ENCODE measurements around the gene ZFHX2. TPM values are rescaled to one million over a fixed set of nuclear protein-coding genes. Genes with fewer than 3 reads are reported as not detected.

The ZFHX2 gene
- total and polyA plus RNA-seq, 2 of the 13 experiments (the other 11 are each of a cell fraction or from before 2014, with no cell fraction given), result 0.17 to 0.44 TPM

GRCh38 chr14:23556700-23557440 lies 5.3 kb upstream of the ZFHX2 start (continued):
- TF ChIP-seq ZNF607 (CRISPR knock-in tag; IDR thresholded peaks at IDR 0.05; ENCODE audit: borderline replicate concordance) (no peak), AHR (CRISPR knock-in tag; IDR thresholded peaks at IDR 0.05) (no peak), ZNF431 (CRISPR knock-in tag; IDR thresholded peaks at IDR 0.05; ENCODE audit: borderline replicate concordance, low read depth) (no peak), ZNF616 (CRISPR knock-in tag; IDR thresholded peaks at IDR 0.05; ENCODE audit: low read depth) (no peak), ARID2 (CRISPR knock-in tag; IDR thresholded peaks at IDR 0.05; ENCODE audit: borderline replicate concordance) (no peak), HINFP (CRISPR knock-in tag; IDR thresholded peaks at IDR 0.05; ENCODE audit: low read depth) (no peak), MLXIP (CRISPR knock-in tag; IDR thresholded peaks at IDR 0.05; ENCODE audit: borderline replicate concordance) (no peak), TOPORS (CRISPR knock-in tag; IDR thresholded peaks at IDR 0.05) (no peak), ZNF12 (CRISPR knock-in tag; IDR thresholded peaks at IDR 0.05) (no peak; the same call in 1 of the 2 replicates), NCOA1 (CRISPR knock-in tag; IDR thresholded peaks at IDR 0.05) (no peak), THYN1 (CRISPR knock-in tag; IDR thresholded peaks at IDR 0.05; ENCODE audit: borderline replicate concordance, low read depth) (no peak), CEBPB (IDR thresholded peaks at IDR 0.05; ENCODE audit: borderline replicate concordance, low read depth, low read length) (no peak), ZNF24 (IDR thresholded peaks at IDR 0.05) (no peak), ZNF891 (CRISPR knock-in tag; IDR thresholded peaks at IDR 0.05) (no peak), ZNF75D (CRISPR knock-in tag; IDR thresholded peaks at IDR 0.05; ENCODE audit: borderline replicate concordance) (no peak), ZNF512B (CRISPR knock-in tag; IDR thresholded peaks at IDR 0.05; ENCODE audit: borderline replicate concordance) (no peak), PHB2 (IDR thresholded peaks at IDR 0.05; ENCODE audit: partially characterized antibody) (no peak)
- TF ChIP-seq, protein P1, sequence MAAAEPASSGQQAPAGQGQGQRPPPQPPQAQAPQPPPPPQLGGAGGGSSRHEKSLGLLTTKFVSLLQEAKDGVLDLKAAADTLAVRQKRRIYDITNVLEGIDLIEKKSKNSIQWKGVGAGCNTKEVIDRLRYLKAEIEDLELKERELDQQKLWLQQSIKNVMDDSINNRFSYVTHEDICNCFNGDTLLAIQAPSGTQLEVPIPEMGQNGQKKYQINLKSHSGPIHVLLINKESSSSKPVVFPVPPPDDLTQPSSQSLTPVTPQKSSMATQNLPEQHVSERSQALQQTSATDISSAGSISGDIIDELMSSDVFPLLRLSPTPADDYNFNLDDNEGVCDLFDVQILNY (CRISPR knock-in tag; conservative IDR thresholded peaks at IDR 0.05), result peak; percentile 14; the same call in 1 of the 2 replicates
- TF ChIP-seq, protein P2, sequence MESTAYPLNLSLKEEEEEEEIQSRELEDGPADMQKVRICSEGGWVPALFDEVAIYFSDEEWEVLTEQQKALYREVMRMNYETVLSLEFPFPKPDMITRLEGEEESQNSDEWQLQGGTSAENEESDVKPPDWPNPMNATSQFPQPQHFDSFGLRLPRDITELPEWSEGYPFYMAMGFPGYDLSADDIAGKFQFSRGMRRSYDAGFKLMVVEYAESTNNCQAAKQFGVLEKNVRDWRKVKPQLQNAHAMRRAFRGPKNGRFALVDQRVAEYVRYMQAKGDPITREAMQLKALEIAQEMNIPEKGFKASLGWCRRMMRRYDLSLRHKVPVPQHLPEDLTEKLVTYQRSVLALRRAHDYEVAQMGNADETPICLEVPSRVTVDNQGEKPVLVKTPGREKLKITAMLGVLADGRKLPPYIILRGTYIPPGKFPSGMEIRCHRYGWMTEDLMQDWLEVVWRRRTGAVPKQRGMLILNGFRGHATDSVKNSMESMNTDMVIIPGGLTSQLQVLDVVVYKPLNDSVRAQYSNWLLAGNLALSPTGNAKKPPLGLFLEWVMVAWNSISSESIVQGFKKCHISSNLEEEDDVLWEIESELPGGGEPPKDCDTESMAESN (CRISPR knock-in tag; conservative IDR thresholded peaks at IDR 0.05), result no peak

All from HepG2 (cell line).